HCT116 (cell line): ENCODE measurements around the gene CEP97. TPM values are rescaled to one million over a fixed set of nuclear protein-coding genes. Genes with fewer than 3 reads are reported as not detected.

Experiments used
- ATAC-seq: fragments of 200-7000 bp; cut with Tn5 transposase; 2 replicates; pipeline ENCODE4 v1.9.1; 2020; ENCODE audit warnings: mild to moderate bottlenecking, moderate library complexity
- BruUV-seq: library from RNA; stranded (reverse); fragments of 400-500 nt; replicated peaks from 2 replicates; lab custom pipeline; 2021; lab: Mats Ljungman, UMichigan
- CTCF ChIA-PET: fragments of 300-600 bp; sonication (Branson Sonifier 250); formaldehyde crosslinking; loops from one replicate; lab custom pipeline; 2021; ENCODE audit warnings: antibody characterized with exemption; lab: Charles Lee
- POLR2A ChIA-PET: fragments of 300-600, 350-600 bp; sonication (Branson Sonifier 250); formaldehyde crosslinking; loops from one replicate; lab custom pipeline; 2021; ENCODE audit warnings: antibody characterized with exemption; lab: Charles Lee
- RAD21 ChIA-PET, 2 experiments: fragments of 300-600 bp; sonication (Branson Sonifier 250); formaldehyde crosslinking; loops; one replicate each; lab custom pipeline; 2023; ENCODE audit warnings: low total read pairs in 2 of 2; ENCODE audit not compliant: uncharacterized antibody in 2 of 2, unreplicated experiment in 2 of 2, low non-redundant PET in 1 of 2; lab: Charles Lee
- DNase-seq: peaks from one replicate; pipeline ENCODE4 v3.0.0-alpha.2; 2010; ENCODE audit warnings: low read depth, low spot score
- H2AFZ ChIP-seq: fragments of 200-600 bp; shearing (Covaris generic), sonication (generic); 2 replicates; pipeline ENCODE4 v1.6.1; 2017; ENCODE audit warnings: low read depth, mixed run types, mixed read lengths, antibody characterized with exemption, low read length; ENCODE audit not compliant: poor library complexity, severe bottlenecking
- H3K27ac ChIP-seq: 2 replicates; pipeline ENCODE4 v1.5.1; 2012; ENCODE audit warnings: low read depth, low read length
- H3K27me3 ChIP-seq: fragments of 200-600 bp; sonication (generic); 2 replicates; pipeline ENCODE4 v1.6.1; 2016; ENCODE audit warnings: mixed run types, low read length, mixed read lengths; ENCODE audit not compliant: insufficient read depth
- H3K36me3 ChIP-seq, 2 experiments: fragments of 200-500 bp in 1 of 2; fragments of 200-600 bp in 1 of 2; sonication (Bioruptor generic) in 1 of 2; sonication (generic) in 1 of 2; 2 replicates each; pipeline versions ENCODE4 v1.5.1 to v1.6.1; 2014 to 2016; ENCODE audit warnings: low read length in 2 of 2, inconsistent platforms in 1 of 2, mixed read lengths in 1 of 2, mixed run types in 1 of 2; ENCODE audit not compliant: insufficient read depth in 2 of 2, control insufficient read depth in 1 of 2
- H3K4me1 ChIP-seq, 2 experiments: fragments of 200-600 bp in 1 of 2; sonication (generic) in 1 of 2; 2 replicates each; pipeline versions ENCODE4 v1.5.1 to v1.6.1; 2012 to 2017; ENCODE audit warnings: low read length in 2 of 2, inconsistent platforms in 1 of 2, mild to moderate bottlenecking in 1 of 2, mixed read lengths in 1 of 2, mixed run types in 1 of 2, moderate library complexity in 1 of 2; ENCODE audit not compliant: insufficient read depth in 2 of 2, control insufficient read depth in 1 of 2
- H3K4me2 ChIP-seq: fragments of 200-600 bp; sonication (generic); 2 replicates; pipeline ENCODE4 v1.6.1; 2017; ENCODE audit warnings: mixed run types, low read length, mixed read lengths
- H3K4me3 ChIP-seq, 2 experiments: fragments of 200-600 bp in 1 of 2; sonication (generic) in 1 of 2; replicated peaks in 1 of 2; 2 replicates each; pipeline ENCODE4 v1.5.1; 2011 to 2016; ENCODE audit warnings: low read length in 2 of 2, control low read depth in 1 of 2, low read depth in 1 of 2, mild to moderate bottlenecking in 1 of 2, mixed read lengths in 1 of 2, mixed run types in 1 of 2
- H3K79me2 ChIP-seq: fragments of 200-600 bp; sonication (generic); 2 replicates; pipeline ENCODE4 v1.6.1; 2017; ENCODE audit warnings: mild to moderate bottlenecking, mixed run types, low read length, moderate library complexity, mixed read lengths; ENCODE audit not compliant: insufficient read depth
- H3K9ac ChIP-seq: fragments of 200-600 bp; sonication (generic); 2 replicates; pipeline ENCODE4 v1.6.1; 2016; ENCODE audit warnings: low read length, mixed read lengths
- H3K9me2 ChIP-seq: fragments of 200-600 bp; sonication (generic), shearing (Covaris generic); 2 replicates; pipeline ENCODE4 v1.6.1; 2017; ENCODE audit warnings: mixed run types, mild to moderate bottlenecking, moderate library complexity; ENCODE audit not compliant: insufficient read depth
- H3K9me3 ChIP-seq, 2 experiments: fragments of 200-500 bp in 1 of 2; fragments of 200-600 bp in 1 of 2; sonication (Bioruptor generic) in 1 of 2; sonication (generic) in 1 of 2; 2 replicates each; pipeline ENCODE4 v1.6.1; 2014 to 2017; ENCODE audit warnings: low read length in 2 of 2, mixed read lengths in 2 of 2, inconsistent platforms in 1 of 2, low read depth in 1 of 2, mild to moderate bottlenecking in 1 of 2, mixed run types in 1 of 2, moderate library complexity in 1 of 2; ENCODE audit not compliant: control insufficient read depth in 1 of 2, insufficient read depth in 1 of 2
- H4K20me1 ChIP-seq: fragments of 200-600 bp; sonication (generic), shearing (Covaris generic); 2 replicates; pipeline ENCODE4 v1.6.1; 2017; ENCODE audit warnings: mixed run types, mild to moderate bottlenecking, moderate library complexity; ENCODE audit not compliant: insufficient read depth
- CBX3 ChIP-seq: IDR thresholded peaks from 2 replicates; pipeline ENCODE4 v1.6.1; 2012; ENCODE audit warnings: low read depth
- EGR1 ChIP-seq: IDR thresholded peaks from 2 replicates; pipeline ENCODE4 v1.6.1; 2012; ENCODE audit warnings: low read depth
- POLR2A ChIP-seq: IDR thresholded peaks from 2 replicates; pipeline ENCODE4 v1.7.0; 2011; ENCODE audit warnings: borderline replicate concordance; ENCODE audit not compliant: insufficient read depth, insufficient read length; ENCODE audit errors: extremely low read depth
- POLR2AphosphoS5 ChIP-seq: IDR thresholded peaks from 2 replicates; pipeline ENCODE4 v1.6.1; 2011; ENCODE audit warnings: mild to moderate bottlenecking, low read depth, low read length, moderate library complexity
- RAD21 ChIP-seq: IDR thresholded peaks from 2 replicates; pipeline ENCODE4 v1.6.1; 2012; ENCODE audit warnings: low read depth, mild to moderate bottlenecking
- SIN3A ChIP-seq: IDR thresholded peaks from 2 replicates; pipeline ENCODE4 v1.6.1; 2012; ENCODE audit warnings: low read depth
- SP1 ChIP-seq: IDR thresholded peaks from 2 replicates; pipeline ENCODE4 v1.6.1; 2012; ENCODE audit warnings: low read depth
- TCF7L2 ChIP-seq: IDR thresholded peaks from 2 replicates; pipeline ENCODE4 v1.7.0; 2011; ENCODE audit warnings: borderline replicate concordance, inconsistent platforms; ENCODE audit not compliant: insufficient read depth, insufficient read length; ENCODE audit errors: extremely low read depth
- YY1 ChIP-seq: IDR thresholded peaks from 2 replicates; pipeline ENCODE4 v1.6.1; 2011; ENCODE audit warnings: low read length, low read depth, moderate library complexity, mild to moderate bottlenecking; ENCODE audit not compliant: insufficient replicate concordance; ENCODE audit errors: extremely low read depth
- ZNF274 ChIP-seq: fragments of 200-500 bp; sonication (Bioruptor generic); IDR thresholded peaks from 2 replicates; pipeline ENCODE4 v1.6.1; 2014; ENCODE audit warnings: mild to moderate bottlenecking, low read depth, low read length, inconsistent platforms
- intact Hi-C: fragments of 100-400 bp; cut with micrococcal nuclease; formaldehyde crosslinking; loops from 2 replicates; pipeline ENCODE4 v1.10.0; 2022
- total RNA-seq: library from RNA; stranded (reverse); gene quantifications from one replicate; pipeline ENCODE4 v1.2.1, GENCODE V29; 2021; ENCODE audit not compliant: unreplicated experiment
- TF ChIP-seq, protein P1 (sequence below): IDR thresholded peaks from 2 replicates; pipeline ENCODE4 v1.6.1; 2012
- TF ChIP-seq, protein P2 (sequence below), 3 experiments: fragments of 200-600 bp in 1 of 3; sonication (generic) in 1 of 3; IDR thresholded peaks in 2 of 3; conservative IDR thresholded peaks in 1 of 3; 2 replicates each; pipeline ENCODE4 v1.5.1; 2012 to 2017; ENCODE audit warnings: low read depth in 2 of 3, low read length in 2 of 3, antibody characterized with exemption in 1 of 3, borderline replicate concordance in 1 of 3, control low read depth in 1 of 3, mild to moderate bottlenecking in 1 of 3, mixed read lengths in 1 of 3, mixed run types in 1 of 3, moderate library complexity in 1 of 3; ENCODE audit not compliant: insufficient read depth in 1 of 3
- TF ChIP-seq, protein P3 (sequence below): IDR thresholded peaks from 2 replicates; pipeline ENCODE4 v1.6.1; 2012

CEP97 gene
- total RNA-seq, 1 experiment from 2014 or later = 15.7 TPM

DNA sequence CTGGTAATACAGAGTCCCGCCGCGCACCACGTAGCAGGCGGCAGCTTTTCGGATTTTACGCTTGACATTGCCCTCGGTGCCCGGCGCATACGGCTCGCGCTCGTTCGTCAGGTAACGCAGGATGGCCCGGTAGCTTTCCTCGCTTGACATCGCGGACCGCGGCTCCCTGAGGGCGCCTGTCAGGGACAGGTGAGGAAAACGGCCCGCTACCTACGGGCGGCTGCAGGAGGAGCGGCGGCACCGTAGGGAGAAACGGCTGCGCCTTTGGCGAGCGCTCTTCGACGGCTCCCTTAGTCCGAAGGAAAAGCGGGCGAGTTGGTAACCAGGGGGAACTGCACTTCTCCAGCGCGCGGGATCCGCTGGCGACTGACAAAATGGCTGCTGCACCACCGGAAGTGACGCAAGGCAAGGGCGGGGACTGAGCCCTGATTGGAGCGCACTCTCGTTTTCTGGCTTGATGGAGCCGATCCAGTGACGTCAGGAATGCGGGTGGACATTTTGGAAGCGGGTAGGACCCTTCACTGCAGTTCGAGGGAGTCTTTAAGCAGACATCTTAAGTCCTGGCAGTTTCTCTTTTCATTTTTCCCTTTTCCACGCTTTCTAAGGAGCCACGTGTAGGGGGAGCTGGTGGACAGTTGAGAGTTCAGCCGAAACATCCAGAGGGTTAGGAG, 47.5 kb upstream of the CEP97 start, which contains the start of gene ZBTB11:
ZBTB11 (minus strand) TSS at position 368 of the 671 bp plus-strand sequence; CDS start at position 150, 218 bp downstream.
- peak within 1 kb of the TSS; percentile 97 for H3K4me3 ChIP-seq
- no peaks in the 10 kb centered on the region for H3K9me3 ChIP-seq
- peak; percentile 94 for TF ChIP-seq TCF7L2
- peak; percentile 92 for TF ChIP-seq SP1
- peak; percentile 47; the same call in 1 of the 2 replicates for TF ChIP-seq RAD21
- peak; percentile 99 for TF ChIP-seq YY1
- peak; percentile 48; the same call in 1 of the 2 replicates for TF ChIP-seq CBX3
- peak; percentile 78 for TF ChIP-seq EGR1
- TF ChIP-seq, protein P1, sequence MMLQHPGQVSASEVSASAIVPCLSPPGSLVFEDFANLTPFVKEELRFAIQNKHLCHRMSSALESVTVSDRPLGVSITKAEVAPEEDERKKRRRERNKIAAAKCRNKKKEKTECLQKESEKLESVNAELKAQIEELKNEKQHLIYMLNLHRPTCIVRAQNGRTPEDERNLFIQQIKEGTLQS = no peak
- TF ChIP-seq, protein P2, sequence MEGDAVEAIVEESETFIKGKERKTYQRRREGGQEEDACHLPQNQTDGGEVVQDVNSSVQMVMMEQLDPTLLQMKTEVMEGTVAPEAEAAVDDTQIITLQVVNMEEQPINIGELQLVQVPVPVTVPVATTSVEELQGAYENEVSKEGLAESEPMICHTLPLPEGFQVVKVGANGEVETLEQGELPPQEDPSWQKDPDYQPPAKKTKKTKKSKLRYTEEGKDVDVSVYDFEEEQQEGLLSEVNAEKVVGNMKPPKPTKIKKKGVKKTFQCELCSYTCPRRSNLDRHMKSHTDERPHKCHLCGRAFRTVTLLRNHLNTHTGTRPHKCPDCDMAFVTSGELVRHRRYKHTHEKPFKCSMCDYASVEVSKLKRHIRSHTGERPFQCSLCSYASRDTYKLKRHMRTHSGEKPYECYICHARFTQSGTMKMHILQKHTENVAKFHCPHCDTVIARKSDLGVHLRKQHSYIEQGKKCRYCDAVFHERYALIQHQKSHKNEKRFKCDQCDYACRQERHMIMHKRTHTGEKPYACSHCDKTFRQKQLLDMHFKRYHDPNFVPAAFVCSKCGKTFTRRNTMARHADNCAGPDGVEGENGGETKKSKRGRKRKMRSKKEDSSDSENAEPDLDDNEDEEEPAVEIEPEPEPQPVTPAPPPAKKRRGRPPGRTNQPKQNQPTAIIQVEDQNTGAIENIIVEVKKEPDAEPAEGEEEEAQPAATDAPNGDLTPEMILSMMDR (IDR thresholded peaks at IDR 0.05 in 2 of 3, conservative IDR thresholded peaks at IDR 0.05 in 1 of 3; ENCODE audit: borderline replicate concordance in 1 of 3, insufficient read depth in 1 of 3, low read depth in 2 of 3, low read length in 2 of 3) = peak; percentile 26 to 61 (median 51); a peak in 5 of 6 replicates
- TF ChIP-seq POLR2AphosphoS5 = peak; percentile 85
- peak; percentile 63; the same call in 1 of the 2 replicates for TF ChIP-seq SIN3A
- TF ChIP-seq ZNF274 = no peak
- no peak for TF ChIP-seq POLR2A
- TF ChIP-seq, protein P3, sequence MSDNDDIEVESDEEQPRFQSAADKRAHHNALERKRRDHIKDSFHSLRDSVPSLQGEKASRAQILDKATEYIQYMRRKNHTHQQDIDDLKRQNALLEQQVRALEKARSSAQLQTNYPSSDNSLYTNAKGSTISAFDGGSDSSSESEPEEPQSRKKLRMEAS = peak; percentile 93
- DNase-seq (peak; percentile 100), ATAC-seq (peak; percentile 77)
- peak within 1 kb of the TSS; percentile 98 for H3K9ac ChIP-seq
- peaks cover 65% of the 10 kb centered on the region for H3K79me2 ChIP-seq
- intact Hi-C loops = loop anchor here (1.0 kb wide), 2 partner anchors 9 to 104 kb away; partner anchors contain the start of gene RPL24
- H2AFZ ChIP-seq = no peak within 1 kb of the TSS
- H3K4me1 ChIP-seq = peaks cover 7 to 23% of the 10 kb centered on the region in 2 experiments; a peak in 3 of 4 replicates
- ChIA-PET POLR2A (interaction anchor here (1.0 to 4.7 kb wide), 3 partner anchors 9 to 103 kb away, joined by 3 to 45 read pairs (median 6); partner anchors contain the start of genes PCNP and RPL24), CTCF (interaction anchor here (0.9 to 2.8 kb wide), 6 partner anchors 8 to 103 kb away, joined by 3 to 11 read pairs (median 4); partner anchors contain the start of genes PCNP and RPL24), RAD21 (interaction anchor here in 1 of 2 experiments (0.5 to 1.2 kb wide), 2 partner anchors 103 to 180 kb away, joined by 3 to 4 read pairs; partner anchors contain the start of gene PCNP)
- H3K36me3 ChIP-seq = peaks cover 18 to 21% of the 10 kb centered on the region in 2 experiments
- peak within 1 kb of the TSS; percentile 78 for H3K27ac ChIP-seq
- H3K9me2 ChIP-seq = no peaks in the 10 kb centered on the region
- TSS peak; percentile 14 for BruUV-seq
- peak within 1 kb of the TSS; percentile 92 for H3K4me2 ChIP-seq
- H4K20me1 ChIP-seq = peaks cover 16% of the 10 kb centered on the region; the same call in 1 of the 2 replicates
- H3K27me3 ChIP-seq = no peaks in the 10 kb centered on the region
